ENCODE data around the gene GLI3. TPM values are rescaled to one million over a fixed set of nuclear protein-coding genes. Genes with fewer than 3 reads are reported as not detected.

The GLI3 gene
- total and polyA plus RNA-seq, 2 donors (not counting 1 experiment from before 2014, with no cell fraction given), result 6.4 to 6.5 TPM

GRCh38 chr7:42125321-42125720 is 111.7 kb downstream of the GLI3 start:
- no peaks in the 10 kb centered on the region for H3K9me3 ChIP-seq (ENCODE audit: control insufficient read depth, insufficient read depth, low read depth, low read length)
- H3K9ac ChIP-seq (ENCODE audit: insufficient read depth, low read length), result no peak overlapping the region
- H3K4me1 ChIP-seq (ENCODE audit: control insufficient read depth, extremely low read depth, insufficient read depth, low read length), result no peaks in the 10 kb centered on the region
- no peaks in the 10 kb centered on the region for H3K27me3 ChIP-seq (ENCODE audit: control insufficient read depth, insufficient read depth, low read length)
- TF ChIP-seq CTCF (conservative IDR thresholded peaks at IDR 0.05 in 1 of 2, IDR thresholded peaks at IDR 0.05 in 1 of 2; ENCODE audit: low read depth in 1 of 2, low read length in 2 of 2) (no peak), EZH2 (IDR thresholded peaks at IDR 0.05; ENCODE audit: low read length, missing control alignments) (no peak)
- H3K4me3 ChIP-seq (replicated peaks in 1 of 4; ENCODE audit: control extremely low read depth in 1 of 4, insufficient read depth in 1 of 4, low read depth in 3 of 4, low read length in 4 of 4), result no peak overlapping the region
- no peak for DNase-seq (ENCODE audit: low read depth in 2 of 2)
- H3K36me3 ChIP-seq (ENCODE audit: control insufficient read depth, insufficient read depth, low read length), result no peaks in the 10 kb centered on the region
- no peak overlapping the region for H3K27ac ChIP-seq (ENCODE audit: insufficient read depth, low read length)
- H4K20me1 ChIP-seq (ENCODE audit: control insufficient read depth, extremely low read depth, insufficient read depth, low read length), result no peaks in the 10 kb centered on the region
- H3K79me2 ChIP-seq (ENCODE audit: control insufficient read depth, insufficient read depth, low read length), result no peaks in the 10 kb centered on the region
- H3K4me2 ChIP-seq (ENCODE audit: extremely low read depth, insufficient read depth, low read length), result no peak overlapping the region
- H2AFZ ChIP-seq (ENCODE audit: low read length), result no peak overlapping the region

GRCh38 chr7:42123716-42124115 is 113.3 kb downstream of the GLI3 start:
- H3K9ac ChIP-seq (ENCODE audit: insufficient read depth, low read length), result no peak overlapping the region
- H3K4me3 ChIP-seq (replicated peaks in 1 of 4; ENCODE audit: control extremely low read depth in 1 of 4, insufficient read depth in 1 of 4, low read depth in 3 of 4, low read length in 4 of 4), result no peak overlapping the region
- H3K4me2 ChIP-seq (ENCODE audit: extremely low read depth, insufficient read depth, low read length), result no peak overlapping the region
- H3K4me1 ChIP-seq (ENCODE audit: control insufficient read depth, extremely low read depth, insufficient read depth, low read length), result no peaks in the 10 kb centered on the region
- no peak for DNase-seq (ENCODE audit: low read depth in 2 of 2)
- H4K20me1 ChIP-seq (ENCODE audit: control insufficient read depth, extremely low read depth, insufficient read depth, low read length), result no peaks in the 10 kb centered on the region
- no peaks in the 10 kb centered on the region for H3K36me3 ChIP-seq (ENCODE audit: control insufficient read depth, insufficient read depth, low read length)
- no peaks in the 10 kb centered on the region for H3K27me3 ChIP-seq (ENCODE audit: control insufficient read depth, insufficient read depth, low read length)
- H3K79me2 ChIP-seq (ENCODE audit: control insufficient read depth, insufficient read depth, low read length), result no peaks in the 10 kb centered on the region
- TF ChIP-seq CTCF (conservative IDR thresholded peaks at IDR 0.05 in 1 of 2, IDR thresholded peaks at IDR 0.05 in 1 of 2; ENCODE audit: low read depth in 1 of 2, low read length in 2 of 2) (no peak), EZH2 (IDR thresholded peaks at IDR 0.05; ENCODE audit: low read length, missing control alignments) (no peak)
- no peak overlapping the region for H3K27ac ChIP-seq (ENCODE audit: insufficient read depth, low read length)
- no peak overlapping the region for H2AFZ ChIP-seq (ENCODE audit: low read length)
- no peaks in the 10 kb centered on the region for H3K9me3 ChIP-seq (ENCODE audit: control insufficient read depth, insufficient read depth, low read depth, low read length)

- no peaks in the 10 kb centered on the region for H4K20me1 ChIP-seq (ENCODE audit: control insufficient read depth, extremely low read depth, insufficient read depth, low read length)
- H3K27ac ChIP-seq (ENCODE audit: insufficient read depth, low read length), result no peak overlapping the region
- no peak for DNase-seq (ENCODE audit: low read depth in 2 of 2)
- H3K36me3 ChIP-seq (ENCODE audit: control insufficient read depth, insufficient read depth, low read length), result no peaks in the 10 kb centered on the region
- no peaks in the 10 kb centered on the region for H3K27me3 ChIP-seq (ENCODE audit: control insufficient read depth, insufficient read depth, low read length)
- H3K79me2 ChIP-seq (ENCODE audit: control insufficient read depth, insufficient read depth, low read length), result no peaks in the 10 kb centered on the region
- no peak overlapping the region for H3K9ac ChIP-seq (ENCODE audit: insufficient read depth, low read length)
- TF ChIP-seq EZH2 (IDR thresholded peaks at IDR 0.05; ENCODE audit: low read length, missing control alignments), result no peak
- no peak for TF ChIP-seq CTCF (conservative IDR thresholded peaks at IDR 0.05 in 1 of 2, IDR thresholded peaks at IDR 0.05 in 1 of 2; ENCODE audit: low read depth in 1 of 2, low read length in 2 of 2)
- no peak overlapping the region for H3K4me3 ChIP-seq (replicated peaks in 1 of 4; ENCODE audit: control extremely low read depth in 1 of 4, insufficient read depth in 1 of 4, low read depth in 3 of 4, low read length in 4 of 4)
- no peak overlapping the region for H3K4me2 ChIP-seq (ENCODE audit: extremely low read depth, insufficient read depth, low read length)
- no peaks in the 10 kb centered on the region for H3K4me1 ChIP-seq (ENCODE audit: control insufficient read depth, extremely low read depth, insufficient read depth, low read length)
- H3K9me3 ChIP-seq (ENCODE audit: control insufficient read depth, insufficient read depth, low read depth, low read length), result no peaks in the 10 kb centered on the region
- no peak overlapping the region for H2AFZ ChIP-seq (ENCODE audit: low read length)
Measured at GRCh38 chr7:42120191-42120590, 116.8 kb downstream of the GLI3 start.

Data from fibroblast of lung (primary cell).